Psoas muscle (tissue), 8 donors: ENCODE data around the gene ATL3. TPM values are rescaled to one million over a fixed set of nuclear protein-coding genes. Genes with fewer than 3 reads are reported as not detected.
"Not testable (repeated sequence)": the region's sequence is repeated elsewhere in the genome, so short reads cannot be mapped to it uniquely, and the experiment has no call there.

Experiments
- ATAC-seq, 4 donors: fragments of 200-7000 bp; cut with Tn5 transposase; one replicate each; pipeline ENCODE4 v1.9.1; 2020; ENCODE audit warnings: moderate library complexity in 3 of 4, mild to moderate bottlenecking in 2 of 4
- DNase-seq, 2 donors: peaks; one replicate each; pipeline ENCODE4 v3.0.0-alpha.2; 2020
- H3K27ac ChIP-seq: fragments of 200-600 bp; one replicate; pipeline ENCODE4 v1.8.0; 2022
- H3K27me3 ChIP-seq, 3 donors: fragments of 200-600 bp in 1 of 3; one replicate each; pipeline versions ENCODE4 v1.6.1 to v1.8.0; 2013 to 2022; ENCODE audit warnings: low read length in 2 of 3, mild to moderate bottlenecking in 2 of 3, moderate library complexity in 1 of 3; ENCODE audit not compliant: insufficient read depth in 3 of 3
- H3K36me3 ChIP-seq, 2 donors: fragments of 200-600 bp in 1 of 2; one replicate each; pipeline versions ENCODE4 v1.6.1 to v1.8.0; 2013 to 2022; ENCODE audit warnings: low read depth in 1 of 2, mild to moderate bottlenecking in 1 of 2, moderate library complexity in 1 of 2; ENCODE audit not compliant: insufficient read depth in 1 of 2
- H3K4me1 ChIP-seq: fragments of 200-600 bp; one replicate; pipeline ENCODE4 v1.8.0; 2022
- H3K4me3 ChIP-seq: fragments of 200-600 bp; one replicate; pipeline ENCODE4 v1.8.0; 2022; ENCODE audit warnings: mild to moderate bottlenecking
- H3K9me3 ChIP-seq: fragments of 200-600 bp; one replicate; pipeline ENCODE4 v1.8.0; 2022
- CTCF ChIP-seq: fragments of 200-600 bp; IDR thresholded peaks from one replicate; pipeline ENCODE4 v1.8.0; 2022; ENCODE audit warnings: antibody characterized with exemption
- WGBS, 3 donors: extraction: QIAGEN DNeasy Blood & Tissue Kit; methylation state at CpG; one replicate each; pipeline versions ENCODE4 v1.1.6 to v1.1.7; 2013; 5-methylcytosine and 5-hydroxymethylcytosine counted together
- intact Hi-C, 2 donors: fragments of 100-400 bp; cut with DNase I; formaldehyde crosslinking; loops; one replicate each; pipeline versions ENCODE4 v1.11.0 to v1.14.2; 2022
- polyA plus RNA-seq, 3 donors: library from polyadenylated mRNA; stranded (reverse); fragments of 200-250 nt; gene quantifications; one replicate each; pipeline ENCODE4 v1.2.3, GENCODE V29; 2013
- total RNA-seq, 4 donors: library from RNA; stranded (reverse); fragmentation: NEBNext Ultra II Directional in 2 of 4; extraction: Animal tissue kit (Norgen Biotek cat#: 25700) in 2 of 4; gene quantifications; one replicate each; pipeline versions ENCODE4 v1.2.1 to v1.2.4, GENCODE V29; 2021 to 2023
- donor health status: healthy with polysubstance abuse.
- donor health status: DM: no; HTN: no; CAD: no; lungs with moderate emphysema.
- donor health status: Bipolar disorder and iron deficiency.
- donor health status: healthy.
- donor health status: DM: yes; HTN: yes; CAD: no.
- donor health status: DM: no; HTN: no; CAD: no.
- donor health status: DM: no; HTN: no; CAD: no.
- donor health status: DM: yes; HTN: yes; CAD: no.

ATL3 gene
- total and polyA plus RNA-seq, 7 donors, result 3.2 to 12.2 (median 9.4) TPM

- Histone ChIP-seq H3K27me3 (no peaks in the 10 kb centered on the region), H3K9me3 (no peaks in the 10 kb centered on the region), H3K27ac (no peak overlapping the region), H3K4me1 (no peaks in the 10 kb centered on the region), H3K4me3 (no peak overlapping the region), H3K36me3 (peaks cover 3 to 83% of the 10 kb centered on the region in 2 donors)
- no peak for TF ChIP-seq CTCF
- 89 to 91% (median 90%) methylated on average over 18 of the region's 18 CpGs for WGBS, 3 donors
- intact Hi-C loops, result loop anchor here in 1 of 2 donors (5.0 kb wide), 1 partner anchor 42 kb away; no protein-coding TSS in a partner anchor
- DNase-seq (no peak), ATAC-seq (no peak)
Observed at GRCh38 chr11:63590024-63590788, 81.0 kb downstream of the ATL3 start.

- DNase-seq (no peak), ATAC-seq (no peak)
- TF ChIP-seq CTCF, result no peak
- Histone ChIP-seq H3K27ac (no peak overlapping the region), H3K36me3 (peaks cover 3 to 93% of the 10 kb centered on the region in 2 donors), H3K4me1 (no peaks in the 10 kb centered on the region), H3K9me3 (no peaks in the 10 kb centered on the region), H3K27me3 (no peaks in the 10 kb centered on the region), H3K4me3 (no peak overlapping the region)
- 32 to 52% (median 33%) methylated on average over 3 of the region's 3 CpGs for WGBS, 3 donors
- intact Hi-C loops, result loop anchor here in 1 of 2 donors (10.0 kb wide), 1 partner anchor 104 kb away; no protein-coding TSS in a partner anchor
Observed at GRCh38 chr11:63589000-63589399, 82.2 kb downstream of the ATL3 start.

- no peaks in the 10 kb centered on the region for H3K9me3 ChIP-seq
- 94 to 97% (median 94%) methylated on average over 6 of the region's 6 CpGs for WGBS, 3 donors
- peaks cover 3 to 94% of the 10 kb centered on the region in 2 donors for H3K36me3 ChIP-seq
- DNase-seq (no peak), ATAC-seq (no peak)
- intact Hi-C loops, result loop anchor here in 1 of 2 donors (10.0 kb wide), 1 partner anchor 102 kb away; no protein-coding TSS in a partner anchor
- H3K27ac ChIP-seq, result no peak overlapping the region
- no peak for TF ChIP-seq CTCF
- H3K4me3 ChIP-seq, result no peak overlapping the region
- no peaks in the 10 kb centered on the region for H3K4me1 ChIP-seq
- no peaks in the 10 kb centered on the region for H3K27me3 ChIP-seq
Observed at GRCh38 chr11:63586451-63587166, 84.6 kb downstream of the ATL3 start.

DNA sequence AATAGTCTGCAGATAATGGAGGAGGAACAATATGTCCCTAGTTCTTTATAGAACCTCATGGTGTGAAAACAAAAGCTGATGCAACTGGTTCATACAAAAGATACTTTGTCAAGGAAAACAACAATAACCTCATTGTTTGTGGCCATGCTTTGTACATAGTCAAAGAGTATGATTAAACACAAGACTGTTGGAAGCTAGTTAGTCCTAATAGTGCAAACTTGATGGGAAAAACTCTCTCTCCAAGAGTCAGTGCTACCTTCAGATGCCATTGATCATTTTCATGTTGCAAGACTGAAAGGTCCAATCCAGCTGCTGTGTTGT is 87.9 kb downstream of the ATL3 start:
- no peak overlapping the region for H3K4me3 ChIP-seq
- H3K9me3 ChIP-seq, result peaks cover 15% of the 10 kb centered on the region
- peaks cover 0 to 79% of the 10 kb centered on the region in 2 donors for H3K36me3 ChIP-seq
- no peak for ATAC-seq
- no peak overlapping the region for H3K27ac ChIP-seq
- TF ChIP-seq CTCF, result no peak
- DNase-seq, result no peak
- no peaks in the 10 kb centered on the region for H3K27me3 ChIP-seq
- intact Hi-C loops, result loop anchor here in 1 of 2 donors (10.0 kb wide), 1 partner anchor 99 kb away; no protein-coding TSS in a partner anchor
- no peaks in the 10 kb centered on the region for H3K4me1 ChIP-seq

DNA sequence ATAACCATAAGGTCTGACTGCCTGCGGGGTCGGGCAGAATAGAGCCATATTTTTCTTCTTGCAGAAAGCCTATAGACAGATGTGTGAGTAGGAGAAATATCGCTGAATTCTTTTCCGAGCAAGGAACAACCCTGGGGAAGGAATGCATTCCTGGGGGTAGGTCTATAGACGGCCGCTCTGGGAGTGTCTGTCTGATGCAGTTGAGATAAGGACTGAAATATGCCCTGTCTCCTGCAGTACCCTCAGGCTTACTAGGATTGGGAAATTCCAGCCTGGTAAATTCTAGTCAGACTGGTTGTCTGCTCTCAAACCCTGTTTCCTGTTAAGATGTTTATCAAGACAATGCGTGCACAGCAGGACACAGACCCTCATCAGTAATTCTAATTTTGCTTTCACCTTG is 90.0 kb downstream of the ATL3 start:
- WGBS, 3 donors, result 86 to 94% (median 90%) methylated on average over 7 of the region's 7 CpGs
- H3K27ac ChIP-seq, H3K4me1 ChIP-seq, ATAC-seq, H3K4me3 ChIP-seq, DNase-seq, H3K27me3 ChIP-seq: not testable (repeated sequence)
- Histone ChIP-seq H3K9me3 (peaks cover 15% of the 10 kb centered on the region), H3K36me3 (peaks cover 0 to 65% of the 10 kb centered on the region in 2 donors)
- intact Hi-C loops, result loop anchor here in 1 of 2 donors (10.0 kb wide), 1 partner anchor 96 kb away; no protein-coding TSS in a partner anchor

- peaks cover 15% of the 10 kb centered on the region for H3K9me3 ChIP-seq
- DNase-seq, ATAC-seq, H3K4me3 ChIP-seq, H3K27me3 ChIP-seq, H3K27ac ChIP-seq, intact Hi-C loops: not testable (repeated sequence)
- 85 to 93% (median 90%) methylated on average over 2 of the region's 3 CpGs for WGBS, 3 donors
- peaks cover 12% of the 10 kb centered on the region for H3K4me1 ChIP-seq
- peaks cover 0 to 43% of the 10 kb centered on the region in 2 donors for H3K36me3 ChIP-seq
Observed at GRCh38 chr11:63578882-63579281, 92.3 kb downstream of the ATL3 start.
